CD14-positive monocyte (primary cell): ENCODE results near the gene TNFAIP2. TPM values are rescaled to one million over a fixed set of nuclear protein-coding genes. Genes with fewer than 3 reads are reported as not detected.

Experiments used
- DNase-seq, 3 donors: peaks; one replicate each; pipeline ENCODE4 v3.0.0-alpha.2; 2011 to 2022
- H2AFZ ChIP-seq: 2 replicates; pipeline ENCODE4 v1.6.0; 2012; ENCODE audit warnings: mild to moderate bottlenecking, low read depth, low read length, inconsistent platforms; ENCODE audit not compliant: insufficient read depth, poor library complexity, severe bottlenecking
- H3K27ac ChIP-seq, 2 donors: 1 replicate in 1 of 2; 2 replicates in 1 of 2; pipeline ENCODE4 v1.5.1; 2012 to 2013; ENCODE audit warnings: low read length in 2 of 2, control low read depth in 1 of 2, inconsistent platforms in 1 of 2, low read depth in 1 of 2, mild to moderate bottlenecking in 1 of 2
- H3K27me3 ChIP-seq, 2 donors: one replicate each; pipeline versions ENCODE4 v1.6.0 to v1.6.1; 2011 to 2013; ENCODE audit warnings: low read length in 2 of 2; ENCODE audit not compliant: control insufficient read depth in 2 of 2, insufficient read depth in 2 of 2
- H3K36me3 ChIP-seq, 2 donors: replicated peaks in 1 of 2; 1 replicate in 1 of 2; 2 replicates in 1 of 2; pipeline versions ENCODE4 v1.5.1 to v1.6.1; 2012 to 2013; ENCODE audit warnings: low read length in 2 of 2, control low read depth in 1 of 2, inconsistent platforms in 1 of 2, mild to moderate bottlenecking in 1 of 2; ENCODE audit not compliant: insufficient read depth in 2 of 2, control insufficient read depth in 1 of 2
- H3K4me1 ChIP-seq, 2 donors: 1 replicate in 1 of 2; 2 replicates in 1 of 2; pipeline versions ENCODE4 v1.5.1 to v1.6.1; 2012 to 2013; ENCODE audit warnings: low read length in 2 of 2, control low read depth in 1 of 2, inconsistent platforms in 1 of 2, mild to moderate bottlenecking in 1 of 2, moderate library complexity in 1 of 2; ENCODE audit not compliant: insufficient read depth in 2 of 2, control insufficient read depth in 1 of 2
- H3K4me2 ChIP-seq: replicated peaks from 2 replicates; pipeline ENCODE3; 2012; ENCODE audit warnings: low read length, moderate library complexity, mild to moderate bottlenecking; ENCODE audit not compliant: poor library complexity, severe bottlenecking; ENCODE audit errors: extremely low read depth
- H3K4me3 ChIP-seq, 3 experiments: fragments of 200-600 bp in 1 of 3; sonication (generic) in 1 of 3; replicated peaks in 1 of 3; 1 replicate in 2 of 3; 2 replicates in 1 of 3; pipeline ENCODE4 v1.5.1; 2011 to 2013; ENCODE audit warnings: low read length in 3 of 3, mild to moderate bottlenecking in 3 of 3, control low read depth in 2 of 3, low read depth in 2 of 3, inconsistent platforms in 1 of 3, moderate library complexity in 1 of 3
- H3K79me2 ChIP-seq: 2 replicates; pipeline ENCODE4 v1.6.0; 2012; ENCODE audit warnings: mild to moderate bottlenecking, control low read depth, inconsistent platforms, low read length, moderate library complexity; ENCODE audit not compliant: insufficient read depth
- H3K9ac ChIP-seq: 2 replicates; pipeline ENCODE4 v1.6.0; 2017; ENCODE audit warnings: low read length, mild to moderate bottlenecking; ENCODE audit not compliant: insufficient read depth, poor library complexity, severe bottlenecking
- H3K9me3 ChIP-seq, 2 donors: replicated peaks in 1 of 2; 1 replicate in 1 of 2; 2 replicates in 1 of 2; pipeline versions ENCODE4 v1.5.1 to v1.6.1; 2012 to 2013; ENCODE audit warnings: low read length in 2 of 2, control low read depth in 1 of 2; ENCODE audit not compliant: control insufficient read depth in 1 of 2, insufficient read depth in 1 of 2
- H4K20me1 ChIP-seq: 2 replicates; pipeline ENCODE4 v1.6.0; 2012; ENCODE audit warnings: mild to moderate bottlenecking, low read length, control low read depth, moderate library complexity; ENCODE audit not compliant: insufficient read depth
- H3K27ac Mint-ChIP-seq, 7 donors: one replicate each; pipeline ENCODE4 v1.8.0; 2020; ENCODE audit warnings: mild to moderate bottlenecking in 7 of 7, mixed read lengths in 7 of 7, moderate library complexity in 6 of 7, inconsistent platforms in 2 of 7
- H3K27me3 Mint-ChIP-seq, 3 donors: one replicate each; pipeline ENCODE4 v1.8.0; 2021 to 2022; ENCODE audit warnings: low read depth in 3 of 3, mild to moderate bottlenecking in 3 of 3, mixed read lengths in 3 of 3, moderate library complexity in 3 of 3, inconsistent platforms in 1 of 3
- H3K36me3 Mint-ChIP-seq, 2 donors: one replicate each; pipeline ENCODE4 v1.8.0; 2020; ENCODE audit warnings: mixed read lengths in 2 of 2, inconsistent platforms in 1 of 2, mild to moderate bottlenecking in 1 of 2
- H3K4me1 Mint-ChIP-seq: one replicate; pipeline ENCODE4 v1.8.0; 2020; ENCODE audit warnings: mild to moderate bottlenecking, mixed read lengths
- H3K4me3 Mint-ChIP-seq, 2 donors: one replicate each; pipeline ENCODE4 v1.8.0; 2020; ENCODE audit warnings: mild to moderate bottlenecking in 2 of 2, mixed read lengths in 2 of 2, moderate library complexity in 1 of 2
- H3K9me3 Mint-ChIP-seq, 7 donors: one replicate each; pipeline ENCODE4 v1.8.0; 2020 to 2022; ENCODE audit warnings: mixed read lengths in 7 of 7, mild to moderate bottlenecking in 6 of 7, moderate library complexity in 6 of 7, inconsistent platforms in 2 of 7
- CTCF ChIP-seq: fragments of 200-600 bp; IDR thresholded peaks from one replicate; pipeline ENCODE4 v1.8.0; 2022; ENCODE audit warnings: antibody characterized with exemption, mild to moderate bottlenecking
- WGBS: methylation state at CpG from one replicate; pipeline ENCODE4 v1.1.5; 2013; ENCODE audit warnings: missing lambda C conversion rate; ENCODE audit not compliant: insufficient coverage; 5-methylcytosine and 5-hydroxymethylcytosine counted together
- intact Hi-C, 2 donors: fragments of 100-400 bp; cut with micrococcal nuclease; formaldehyde crosslinking; loops; one replicate each; pipeline versions ENCODE4 v1.15.0 to v1.15.1; 2023
- polyA plus RNA-seq, 3 donors: library from polyadenylated mRNA; depleted of rRNA in 1 of 3; unstranded in 2 of 3; stranded (reverse) in 1 of 3; fragments of 300-500 nt in 2 of 3; fragments of >200 nt in 1 of 3; fragmentation: Illumina TruSeq in 2 of 3; gene quantifications; 1 replicate in 2 of 3; 2 replicates in 1 of 3; pipeline ENCODE4 v1.2.3, GENCODE V29; 2012 to 2021

TNFAIP2 gene
- polyA plus RNA-seq, 3 donors, result 41.5 to 1,807 (median 50.8) TPM

GRCh38 chr14:103085106-103086091 is 37.9 kb upstream of the TNFAIP2 start:
- Histone ChIP-seq H3K4me3 (no peak overlapping the region), H3K4me2 (no peak overlapping the region), H3K27ac (no peak overlapping the region), H3K9me3 (no peaks in the 10 kb centered on the region), H3K36me3 (no peaks in the 10 kb centered on the region), H3K79me2 (no peaks in the 10 kb centered on the region), H3K9ac (no peak overlapping the region), H2AFZ (no peak overlapping the region), H4K20me1 (no peaks in the 10 kb centered on the region), H3K4me1 (no peaks in the 10 kb centered on the region), H3K27me3 (peaks cover 5 to 31% of the 10 kb centered on the region in 2 donors)
- intact Hi-C loops, result no loop called here
- Mint-ChIP-seq H3K9me3 (peaks cover 0 to 3% (median 0%) of the 10 kb centered on the region in 7 donors), H3K36me3 (no peaks in the 10 kb centered on the region), H3K27me3 (peaks cover 21 to 24% (median 24%) of the 10 kb centered on the region in 3 donors), H3K4me3 (peak overlapping the region in 1 of 2 donors; percentile 59), H3K27ac (no peak overlapping the region), H3K4me1 (peaks cover 2% of the 10 kb centered on the region)
- 83% methylated on average over 15 of the region's 24 CpGs for WGBS
- DNase-seq, result no peak
- no peak for TF ChIP-seq CTCF

GRCh38 chr14:103086771-103087342 is 36.4 kb upstream of the TNFAIP2 start:
- Mint-ChIP-seq H3K4me1 (peaks cover 8% of the 10 kb centered on the region), H3K27ac (no peak overlapping the region), H3K4me3 (no peak overlapping the region), H3K9me3 (peaks cover 0 to 3% (median 0%) of the 10 kb centered on the region in 7 donors), H3K27me3 (peaks cover 24 to 32% (median 24%) of the 10 kb centered on the region in 3 donors), H3K36me3 (no peaks in the 10 kb centered on the region)
- H3K9ac ChIP-seq, result no peak overlapping the region
- H3K27me3 ChIP-seq, result peaks cover 5 to 38% of the 10 kb centered on the region in 2 donors
- H2AFZ ChIP-seq, result no peak overlapping the region
- no peak for DNase-seq
- peaks cover 8 to 11% of the 10 kb centered on the region in 2 donors for H3K4me1 ChIP-seq
- no peaks in the 10 kb centered on the region for H3K9me3 ChIP-seq
- no peak overlapping the region for H3K27ac ChIP-seq
- no peaks in the 10 kb centered on the region for H3K79me2 ChIP-seq
- no peaks in the 10 kb centered on the region for H3K36me3 ChIP-seq
- no peaks in the 10 kb centered on the region for H4K20me1 ChIP-seq
- intact Hi-C loops, result no loop called here
- WGBS, result 84% methylated on average over 8 of the region's 8 CpGs
- H3K4me2 ChIP-seq, result no peak overlapping the region
- no peak for TF ChIP-seq CTCF
- no peak overlapping the region for H3K4me3 ChIP-seq
